A673 (cell line): ENCODE data around the gene TTLL11. TPM values are rescaled to one million over a fixed set of nuclear protein-coding genes. Genes with fewer than 3 reads are reported as not detected.

Experiments
- BruUV-seq: library from RNA; stranded (reverse); fragments of 400-500 nt; replicated peaks from 2 replicates; lab custom pipeline; 2021; lab: Mats Ljungman, UMichigan
- CTCF ChIA-PET: fragments of 300-600 bp; sonication (Branson Sonifier 250); formaldehyde crosslinking; loops from one replicate; lab custom pipeline; 2022; ENCODE audit warnings: antibody characterized with exemption; lab: Charles Lee
- POLR2A ChIA-PET: fragments of 300-600 bp; sonication (Branson Sonifier 250); formaldehyde crosslinking; loops from one replicate; lab custom pipeline; 2022; ENCODE audit warnings: antibody characterized with exemption; ENCODE audit not compliant: low non-redundant PET; lab: Charles Lee
- DNase-seq: peaks from one replicate; pipeline ENCODE4 v3.0.0-alpha.2; 2015; ENCODE audit warnings: low spot score
- H3K27ac ChIP-seq: fragments of 200-600 bp; sonication (generic); 2 replicates; pipeline ENCODE4 v1.5.1; 2016; ENCODE audit warnings: mixed run types, low read depth, mild to moderate bottlenecking, mixed read lengths, antibody characterized with exemption, low read length; ENCODE audit not compliant: poor library complexity, severe bottlenecking
- H3K27me3 ChIP-seq: fragments of 200-600 bp; sonication (generic); replicated peaks from 2 replicates; pipeline ENCODE4 v1.6.1; 2017; ENCODE audit warnings: mixed run types, low read depth, mild to moderate bottlenecking, mixed read lengths, antibody characterized with exemption, low read length; ENCODE audit not compliant: insufficient read depth, poor library complexity
- H3K36me3 ChIP-seq: fragments of 200-600 bp; sonication (generic); 2 replicates; pipeline ENCODE4 v1.6.1; 2016; ENCODE audit warnings: mixed run types, mild to moderate bottlenecking, mixed read lengths, antibody characterized with exemption, low read length; ENCODE audit not compliant: insufficient read depth, poor library complexity, severe bottlenecking
- H3K4me1 ChIP-seq: fragments of 200-600 bp; sonication (generic); 2 replicates; pipeline ENCODE4 v1.6.1; 2017; ENCODE audit warnings: mixed run types, mild to moderate bottlenecking, mixed read lengths, antibody characterized with exemption, low read length; ENCODE audit not compliant: insufficient read depth, poor library complexity, severe bottlenecking
- H3K4me3 ChIP-seq: fragments of 200-600 bp; sonication (generic); 2 replicates; pipeline ENCODE4 v1.5.1; 2016; ENCODE audit warnings: low read depth, mixed run types, mild to moderate bottlenecking, mixed read lengths, low read length; ENCODE audit not compliant: poor library complexity, severe bottlenecking
- H3K9me3 ChIP-seq: fragments of 200-600 bp; sonication (generic); 2 replicates; pipeline ENCODE4 v1.6.1; 2016; ENCODE audit warnings: mixed run types, low read depth, mild to moderate bottlenecking, mixed read lengths, antibody characterized with exemption, low read length; ENCODE audit not compliant: poor library complexity, severe bottlenecking
- EZH2 ChIP-seq: fragments of 200-600 bp; sonication (generic); IDR thresholded peaks from 2 replicates; pipeline ENCODE4 v1.6.1; 2017; ENCODE audit warnings: borderline replicate concordance, low read depth, mild to moderate bottlenecking, mixed read lengths, antibody characterized with exemption, low read length; ENCODE audit not compliant: poor library complexity, severe bottlenecking
- intact Hi-C: fragments of 100-400 bp; cut with micrococcal nuclease; formaldehyde crosslinking; loops from one replicate; pipeline ENCODE4 v1.10.0; 2022; ENCODE audit not compliant: unreplicated experiment
- total RNA-seq: library from RNA; stranded (reverse); gene quantifications from 2 replicates; pipeline ENCODE4 v1.2.3, GENCODE V29; 2021
- TF ChIP-seq, protein P1 (sequence below): fragments of 300-800, 200-600 bp; sonication (generic); conservative IDR thresholded peaks from 2 replicates; pipeline ENCODE4 v1.5.1; 2017; ENCODE audit warnings: low read depth, mild to moderate bottlenecking, antibody characterized with exemption, low read length, moderate library complexity, mixed read lengths

TTLL11 gene
- total RNA-seq, 1 experiment from 2014 or later: 3.0 TPM

DNA sequence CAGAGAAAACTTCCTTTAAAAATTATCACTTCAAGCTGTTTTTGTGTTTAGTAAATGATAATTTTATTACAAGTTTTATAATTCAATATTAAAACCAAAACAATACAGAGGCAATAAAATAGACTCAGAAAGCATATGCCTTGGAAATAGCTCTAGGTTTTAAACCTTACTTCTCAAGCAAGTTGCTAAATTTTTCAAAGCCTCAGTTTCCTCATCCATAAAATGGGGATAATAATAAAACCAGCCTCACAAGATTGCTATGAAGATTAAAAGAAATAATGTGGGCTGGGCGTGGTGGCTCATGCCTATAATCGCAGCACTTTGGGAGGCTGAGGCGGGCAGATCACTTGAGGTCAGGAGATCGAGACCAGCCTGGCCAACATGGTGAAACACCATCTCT lies 62.8 kb downstream of the TTLL11 start:
- H3K27me3 ChIP-seq: no peaks in the 10 kb centered on the region
- H3K4me3 ChIP-seq: no peak overlapping the region
- POLR2A ChIA-PET: no interaction called here
- DNase-seq: no peak
- H3K36me3 ChIP-seq: no peaks in the 10 kb centered on the region
- BruUV-seq: no TSS peak
- TF ChIP-seq, protein P1, sequence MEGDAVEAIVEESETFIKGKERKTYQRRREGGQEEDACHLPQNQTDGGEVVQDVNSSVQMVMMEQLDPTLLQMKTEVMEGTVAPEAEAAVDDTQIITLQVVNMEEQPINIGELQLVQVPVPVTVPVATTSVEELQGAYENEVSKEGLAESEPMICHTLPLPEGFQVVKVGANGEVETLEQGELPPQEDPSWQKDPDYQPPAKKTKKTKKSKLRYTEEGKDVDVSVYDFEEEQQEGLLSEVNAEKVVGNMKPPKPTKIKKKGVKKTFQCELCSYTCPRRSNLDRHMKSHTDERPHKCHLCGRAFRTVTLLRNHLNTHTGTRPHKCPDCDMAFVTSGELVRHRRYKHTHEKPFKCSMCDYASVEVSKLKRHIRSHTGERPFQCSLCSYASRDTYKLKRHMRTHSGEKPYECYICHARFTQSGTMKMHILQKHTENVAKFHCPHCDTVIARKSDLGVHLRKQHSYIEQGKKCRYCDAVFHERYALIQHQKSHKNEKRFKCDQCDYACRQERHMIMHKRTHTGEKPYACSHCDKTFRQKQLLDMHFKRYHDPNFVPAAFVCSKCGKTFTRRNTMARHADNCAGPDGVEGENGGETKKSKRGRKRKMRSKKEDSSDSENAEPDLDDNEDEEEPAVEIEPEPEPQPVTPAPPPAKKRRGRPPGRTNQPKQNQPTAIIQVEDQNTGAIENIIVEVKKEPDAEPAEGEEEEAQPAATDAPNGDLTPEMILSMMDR: no peak
- TF ChIP-seq EZH2: no peak
- no peak overlapping the region for H3K27ac ChIP-seq
- no peaks in the 10 kb centered on the region for H3K9me3 ChIP-seq
- H3K4me1 ChIP-seq: peaks cover 6% of the 10 kb centered on the region
- CTCF ChIA-PET: no interaction called here
- intact Hi-C loops: no loop called here

DNA sequence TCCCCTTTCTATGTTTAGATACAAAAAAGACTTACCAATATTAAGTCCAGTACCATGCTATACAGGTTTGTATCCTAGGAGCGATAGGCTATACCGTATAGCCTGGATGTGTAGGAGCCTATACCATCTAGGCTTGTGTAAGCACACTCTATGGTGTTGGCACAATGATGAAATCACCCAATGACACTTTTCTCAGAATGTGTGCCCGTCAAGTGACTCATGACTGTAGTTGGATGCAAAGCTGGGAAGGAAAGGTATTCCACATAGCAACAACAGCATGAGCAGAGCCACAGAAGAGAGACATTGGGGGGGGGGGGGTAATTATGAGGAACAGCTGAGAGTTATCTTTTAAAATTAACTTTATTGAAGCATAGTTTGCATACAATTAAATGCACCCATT lies 63.2 kb downstream of the TTLL11 start:
- Histone ChIP-seq H3K4me1 (peaks cover 6% of the 10 kb centered on the region), H3K9me3 (no peaks in the 10 kb centered on the region), H3K4me3 (no peak overlapping the region), H3K27ac (no peak overlapping the region), H3K27me3 (no peaks in the 10 kb centered on the region), H3K36me3 (no peaks in the 10 kb centered on the region)
- CTCF ChIA-PET: no interaction called here
- no peak for DNase-seq
- POLR2A ChIA-PET: no interaction called here
- intact Hi-C loops: no loop called here
- no TSS peak for BruUV-seq
- TF ChIP-seq, protein P1: no peak
- no peak for TF ChIP-seq EZH2

DNA sequence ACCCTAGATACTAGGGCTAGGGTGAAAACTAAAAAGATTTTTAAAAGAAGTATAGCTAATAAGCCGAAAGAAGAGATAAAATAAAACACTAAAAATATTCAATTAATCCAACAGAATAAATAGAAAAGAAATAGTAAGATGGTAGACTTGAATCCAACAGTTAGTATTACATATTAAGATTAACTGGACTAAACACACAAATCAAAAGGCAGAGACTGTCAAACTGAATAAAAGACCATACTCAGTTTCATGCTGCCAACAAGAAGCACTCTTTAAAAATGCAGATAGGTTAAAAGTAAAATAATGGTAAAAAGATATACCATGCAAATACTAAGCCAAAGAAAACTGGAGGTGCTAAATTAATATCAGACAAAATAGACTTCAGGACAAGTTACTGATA lies 65.0 kb downstream of the TTLL11 start:
- H3K27me3 ChIP-seq: no peaks in the 10 kb centered on the region
- no peaks in the 10 kb centered on the region for H3K36me3 ChIP-seq
- intact Hi-C loops: no loop called here
- no TSS peak for BruUV-seq
- ChIA-PET CTCF (no interaction called here), POLR2A (no interaction called here)
- TF ChIP-seq, protein P1: no peak
- TF ChIP-seq EZH2: no peak
- H3K4me3 ChIP-seq: no peak overlapping the region
- H3K9me3 ChIP-seq: no peaks in the 10 kb centered on the region
- H3K27ac ChIP-seq: no peak overlapping the region
- no peak for DNase-seq
- peaks cover 6% of the 10 kb centered on the region for H3K4me1 ChIP-seq
